Heart left ventricle (tissue), 16 donors: Measurements from ENCODE around the gene PTPRM. TPM values are rescaled to one million over a fixed set of nuclear protein-coding genes. Genes with fewer than 3 reads are reported as not detected.
A peak's percentile ranks its signal among the peaks of the same experiment; 100 is the strongest.

Experiments
- ATAC-seq, 4 donors: fragments of 200-7000 bp; cut with Tn5 transposase; one replicate each; pipeline ENCODE4 v1.9.1; 2020 to 2022; ENCODE audit warnings: moderate library complexity in 4 of 4, mild to moderate bottlenecking in 3 of 4, moderate number of reproducible peaks in 1 of 4
- DNase-seq, 5 donors: peaks; one replicate each; pipeline ENCODE4 v3.0.0-alpha.2; 2020
- H3K27ac ChIP-seq, 12 donors: fragments of 200-600 bp; sonication (generic) in 4 of 12; one replicate each; pipeline versions ENCODE4 v1.5.0 to v1.8.0; 2016 to 2022; ENCODE audit warnings: mild to moderate bottlenecking in 2 of 12
- H3K27me3 ChIP-seq, 9 donors: fragments of 200-600 bp; sonication (generic) in 2 of 9; one replicate each; pipeline versions ENCODE4 v1.5.1 to v1.8.0; 2016 to 2022; ENCODE audit warnings: mild to moderate bottlenecking in 3 of 9
- H3K36me3 ChIP-seq, 9 donors: fragments of 200-600 bp; sonication (generic) in 2 of 9; one replicate each; pipeline versions ENCODE4 v1.5.0 to v1.8.0; 2018 to 2022; ENCODE audit warnings: mild to moderate bottlenecking in 2 of 9
- H3K4me1 ChIP-seq, 12 donors: fragments of 200-600 bp; sonication (generic) in 4 of 12; one replicate each; pipeline versions ENCODE4 v1.5.0 to v1.8.0; 2016 to 2022; ENCODE audit warnings: mild to moderate bottlenecking in 3 of 12
- H3K4me3 ChIP-seq, 12 donors: fragments of 200-600 bp; sonication (generic) in 4 of 12; one replicate each; pipeline versions ENCODE4 v1.5.0 to v1.8.0; 2017 to 2022; ENCODE audit warnings: mild to moderate bottlenecking in 9 of 12, moderate library complexity in 4 of 12
- H3K9me3 ChIP-seq, 12 donors: fragments of 200-600 bp; sonication (generic) in 4 of 12; one replicate each; pipeline versions ENCODE4 v1.5.0 to v1.8.0; 2016 to 2022; ENCODE audit warnings: mild to moderate bottlenecking in 1 of 12
- POLR2A ChIP-seq, 2 donors: fragments of 450-650 bp; IDR thresholded peaks; one replicate each; pipeline ENCODE4 v1.6.1; 2017; ENCODE audit warnings: antibody characterized with exemption in 2 of 2, mild to moderate bottlenecking in 2 of 2, moderate library complexity in 2 of 2
- WGBS, 4 donors: extraction: QIAGEN DNeasy Blood & Tissue Kit in 2 of 4; methylation state at CpG; one replicate each; pipeline versions ENCODE4 v1.1.5 to v1.1.7; 2013 to 2018; 5-methylcytosine and 5-hydroxymethylcytosine counted together
- intact Hi-C, 10 donors: fragments of 100-400 bp; cut with DNase I; formaldehyde crosslinking; loops; one replicate each; pipeline versions ENCODE4 v1.11.1 to v1.14.2; 2022
- polyA plus RNA-seq, 2 donors: library from polyadenylated mRNA; stranded (reverse); fragments of 200-250 nt; gene quantifications; one replicate each; pipeline ENCODE4 v1.2.3, GENCODE V29; 2013
- total RNA-seq, 9 donors: library from RNA; depleted of rRNA in 2 of 9; stranded (reverse); fragments of >200 nt in 2 of 9; fragmentation: NEBNext Ultra II Directional in 3 of 9; extraction: Animal tissue kit (Norgen Biotek cat#: 25700) in 3 of 9; gene quantifications; one replicate each; pipeline versions ENCODE4 v1.1.0 to v1.2.4, GENCODE V29; 2016 to 2023
- TF ChIP-seq, protein P1 (sequence below), 12 donors: fragments of 200-600 bp; sonication (generic) in 4 of 12; IDR thresholded peaks; one replicate each; pipeline versions ENCODE4 v1.5.0 to v1.8.0; 2018 to 2022; ENCODE audit warnings: antibody characterized with exemption in 12 of 12, mild to moderate bottlenecking in 5 of 12
- donor health status: ischemic (EF 13 %, LVEDD 7.1; RV severe dilation, severe dysfunction).
- donor health status: healthy with polysubstance abuse.
- donor health status: DM: no; HTN: yes; CAD: no.
- donor health status: DM: no; HTN: no; CAD: no.
- donor health status: ischemic (EF 25% LVEDD 6.9; RV normal size, moderate dysfunction).
- donor health status: ischemic (EF 25% LVEDD 5.7; RV mildly dilated, moderate dysfunction).
- donor health status: healthy.
- donor health status: DM: yes; HTN: yes; CAD: no.
- donor health status: ischemic (EF 35%, LVEDD 5.7; RV mildly dilated, moderate dysfunction).
- donor health status: nonischemic (EF 11% LVEDD 7.7; RV severe dilation, severe dysfunction).
- donor health status: DM: yes; HTN: yes; CAD: no.
- donor health status: PGD.
- donor health status: ischemic (EF 29% LVEDD 5.4; RV normal size, mild dysfunction).
- donor health status: nonischemic (EF 23%, LVEDD 6.1; RV moderate dilation, normal function).

PTPRM gene
- total and polyA plus RNA-seq, 11 donors: 93.8 to 186 (median 123) TPM

DNA sequence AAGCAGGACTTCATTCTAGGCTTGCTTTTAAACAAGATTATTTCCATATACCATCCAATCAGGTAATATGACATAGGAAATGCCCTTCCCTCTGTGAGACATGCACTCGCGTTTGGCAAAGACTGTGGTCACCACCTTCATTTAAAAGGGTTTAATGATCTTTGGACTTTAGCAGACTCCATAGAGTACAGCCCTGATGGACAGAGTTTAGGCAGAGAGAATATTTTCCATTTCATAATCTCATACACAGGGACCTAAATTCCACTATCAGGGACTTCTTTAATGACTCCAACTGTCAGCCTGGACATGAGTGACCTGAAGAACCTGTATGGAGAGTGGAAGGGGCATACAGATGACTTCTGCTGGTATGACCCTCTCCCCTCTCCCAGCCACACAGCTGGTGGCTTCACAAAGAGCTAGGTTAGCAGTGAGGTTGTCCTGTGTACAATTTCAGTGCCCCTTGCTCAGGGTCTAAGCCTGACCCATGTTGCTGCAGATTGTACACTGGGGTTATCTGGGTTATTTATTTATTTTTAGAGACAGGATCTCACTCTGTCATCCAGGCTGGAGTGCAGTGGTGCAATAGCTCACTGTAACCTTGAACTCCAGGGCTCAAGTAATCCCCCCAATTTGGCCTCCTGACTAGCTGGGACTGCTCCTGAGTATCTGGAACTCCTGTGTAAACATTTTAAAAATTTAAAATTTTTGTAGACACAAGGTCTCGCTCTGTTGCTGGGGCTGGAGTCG is 59.2 kb downstream of the PTPRM start:
- 50 to 66% (median 58%) methylated on average over 4 of the region's 4 CpGs for WGBS, 4 donors
- no peak for TF ChIP-seq POLR2A (IDR thresholded peaks at IDR 0.05)
- Histone ChIP-seq H3K27ac (peak overlapping the region; percentile 8 to 72 (median 46)), H3K9me3 (no peaks in the 10 kb centered on the region), H3K27me3 (no peaks in the 10 kb centered on the region), H3K36me3 (no peaks in the 10 kb centered on the region), H3K4me1 (peaks cover 20 to 90% (median 57%) of the 10 kb centered on the region in 12 donors), H3K4me3 (no peak overlapping the region)
- ATAC-seq (peak; percentile 18 to 63 (median 54)), DNase-seq (no peak)
- intact Hi-C loops: no loop called here

DNA sequence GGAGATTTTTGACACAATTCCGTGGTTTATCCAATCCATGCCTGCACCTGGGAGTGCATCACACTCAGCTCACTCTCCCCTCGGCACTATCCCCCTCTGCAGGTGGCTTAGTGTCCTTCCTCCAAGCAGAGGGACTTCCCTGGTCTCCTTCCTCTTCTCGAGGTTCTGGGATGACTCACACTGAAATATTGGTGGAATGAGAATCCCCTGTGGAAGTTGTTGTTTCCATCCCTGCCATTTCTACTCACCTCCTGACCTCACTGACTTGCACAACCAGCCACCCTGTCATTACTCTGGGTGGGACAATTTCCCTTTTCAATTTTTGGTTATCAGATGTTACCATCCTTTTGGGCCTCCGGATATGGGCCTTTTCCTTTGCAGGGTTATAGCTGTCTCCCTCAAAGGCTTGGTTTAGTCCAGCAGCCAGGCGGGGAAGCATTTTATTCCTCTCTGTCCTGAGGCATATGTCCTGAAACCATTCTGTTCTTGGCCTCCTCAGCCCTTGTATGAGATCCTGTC is 59.9 kb downstream of the PTPRM start:
- WGBS, 4 donors: 44 to 58% (median 50%) methylated on average over 5 of the region's 5 CpGs
- ATAC-seq: peak; percentile 40 to 75 (median 52)
- TF ChIP-seq POLR2A (IDR thresholded peaks at IDR 0.05): no peak
- TF ChIP-seq, protein P1, sequence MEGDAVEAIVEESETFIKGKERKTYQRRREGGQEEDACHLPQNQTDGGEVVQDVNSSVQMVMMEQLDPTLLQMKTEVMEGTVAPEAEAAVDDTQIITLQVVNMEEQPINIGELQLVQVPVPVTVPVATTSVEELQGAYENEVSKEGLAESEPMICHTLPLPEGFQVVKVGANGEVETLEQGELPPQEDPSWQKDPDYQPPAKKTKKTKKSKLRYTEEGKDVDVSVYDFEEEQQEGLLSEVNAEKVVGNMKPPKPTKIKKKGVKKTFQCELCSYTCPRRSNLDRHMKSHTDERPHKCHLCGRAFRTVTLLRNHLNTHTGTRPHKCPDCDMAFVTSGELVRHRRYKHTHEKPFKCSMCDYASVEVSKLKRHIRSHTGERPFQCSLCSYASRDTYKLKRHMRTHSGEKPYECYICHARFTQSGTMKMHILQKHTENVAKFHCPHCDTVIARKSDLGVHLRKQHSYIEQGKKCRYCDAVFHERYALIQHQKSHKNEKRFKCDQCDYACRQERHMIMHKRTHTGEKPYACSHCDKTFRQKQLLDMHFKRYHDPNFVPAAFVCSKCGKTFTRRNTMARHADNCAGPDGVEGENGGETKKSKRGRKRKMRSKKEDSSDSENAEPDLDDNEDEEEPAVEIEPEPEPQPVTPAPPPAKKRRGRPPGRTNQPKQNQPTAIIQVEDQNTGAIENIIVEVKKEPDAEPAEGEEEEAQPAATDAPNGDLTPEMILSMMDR (IDR thresholded peaks at IDR 0.05): peak in 5 of 12 donors; percentile 9 to 38 (median 27)
- Histone ChIP-seq H3K4me1 (peaks cover 21 to 95% (median 61%) of the 10 kb centered on the region in 12 donors), H3K27ac (peak overlapping the region; percentile 8 to 72 (median 48)), H3K4me3 (no peak overlapping the region), H3K36me3 (no peaks in the 10 kb centered on the region), H3K27me3 (no peaks in the 10 kb centered on the region), H3K9me3 (no peaks in the 10 kb centered on the region)
- DNase-seq: no peak
- intact Hi-C loops: no loop called here

DNA sequence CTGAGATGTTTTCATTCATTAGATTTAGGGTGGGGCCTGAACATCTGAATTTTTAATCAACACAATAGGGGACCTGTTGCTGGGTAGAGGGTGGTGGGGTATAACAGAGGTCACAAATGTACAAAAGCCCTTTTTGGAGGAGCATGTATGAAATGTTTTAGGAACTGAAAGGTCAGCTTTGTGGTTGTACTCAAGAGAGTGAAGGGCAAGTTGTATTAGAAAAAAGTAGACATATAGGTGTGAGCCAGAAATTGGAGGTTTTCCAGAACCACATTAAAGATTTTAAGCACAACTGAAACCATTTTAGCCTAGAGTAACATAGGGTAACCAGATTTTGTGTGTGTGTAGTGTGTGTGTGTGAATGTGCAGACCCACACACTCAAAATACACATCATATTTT is 62.3 kb downstream of the PTPRM start:
- Histone ChIP-seq H3K27ac (no peak overlapping the region), H3K9me3 (no peaks in the 10 kb centered on the region), H3K36me3 (no peaks in the 10 kb centered on the region), H3K4me3 (no peak overlapping the region), H3K4me1 (peaks cover 18 to 97% (median 71%) of the 10 kb centered on the region in 12 donors), H3K27me3 (no peaks in the 10 kb centered on the region)
- intact Hi-C loops: no loop called here
- DNase-seq: no peak
- no peak for ATAC-seq
- TF ChIP-seq POLR2A (IDR thresholded peaks at IDR 0.05): no peak
- TF ChIP-seq, protein P1 (IDR thresholded peaks at IDR 0.05): no peak

DNA sequence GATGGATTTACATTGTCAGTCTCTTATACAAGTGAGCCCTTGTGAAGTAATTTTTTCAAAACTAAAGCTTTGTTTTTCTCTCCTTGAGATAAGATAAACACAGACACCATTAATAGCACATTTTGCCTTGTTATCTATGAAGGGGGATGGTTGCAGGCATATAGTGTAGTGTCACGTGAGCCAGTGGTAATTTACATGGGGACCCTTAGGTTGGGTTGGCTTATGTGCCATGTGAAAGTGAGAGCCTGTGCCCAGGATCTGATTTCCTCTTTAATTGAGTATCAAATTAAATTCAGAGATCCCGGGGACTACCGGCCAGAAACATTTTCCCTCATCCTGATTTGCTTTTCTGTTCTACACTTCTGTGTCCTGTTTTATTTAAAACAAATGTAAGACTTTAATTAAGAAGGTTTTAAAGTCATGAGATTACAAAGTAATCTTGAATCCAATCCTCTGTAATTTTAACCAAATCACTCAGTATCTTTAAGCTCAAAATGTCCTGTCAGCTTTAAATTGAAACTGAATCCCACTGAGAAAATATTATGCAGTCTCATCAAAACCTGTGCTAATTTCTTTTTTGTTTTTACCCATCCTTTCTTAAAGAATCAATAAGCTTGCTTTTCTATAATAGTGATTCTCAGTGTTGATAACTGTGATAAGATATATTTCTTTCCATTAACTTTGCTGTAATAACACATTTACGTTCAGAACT is 63.8 kb downstream of the PTPRM start:
- no peaks in the 10 kb centered on the region for H3K27me3 ChIP-seq
- intact Hi-C loops: no loop called here
- no peak for DNase-seq
- H3K4me3 ChIP-seq: no peak overlapping the region
- ATAC-seq: no peak
- WGBS, 4 donors: 52 to 55% (median 53%) methylated on average over 4 of the region's 4 CpGs
- H3K27ac ChIP-seq: peak overlapping the region in 2 of 12 donors; percentile 2 to 27
- H3K36me3 ChIP-seq: no peaks in the 10 kb centered on the region
- TF ChIP-seq, protein P1 (IDR thresholded peaks at IDR 0.05): no peak
- no peak for TF ChIP-seq POLR2A (IDR thresholded peaks at IDR 0.05)
- no peaks in the 10 kb centered on the region for H3K9me3 ChIP-seq
- peaks cover 18 to 90% (median 67%) of the 10 kb centered on the region in 12 donors for H3K4me1 ChIP-seq
